Measurements from ENCODE around the gene ASGR2.

GRCh38 chr17:7108560-7108925 is 6.1 kb downstream of the ASGR2 start:
- no peak for TF ChIP-seq CTCF (IDR thresholded peaks at IDR 0.05)
- TF ChIP-seq POLR2A (IDR thresholded peaks at IDR 0.05): no peak

All from Peyer's patch (tissue), 4 donors.